IPS-18c (cell line): Measurements from ENCODE around the gene CCDC178.
"Not testable (repeated sequence)": the region's sequence is repeated elsewhere in the genome, so short reads cannot be mapped to it uniquely, and the experiment has no call there.

Experiments
- H3K4me3 ChIP-seq: 2 replicates; pipeline ENCODE4 v1.7.0; 2013; ENCODE audit warnings: low read depth, mild to moderate bottlenecking, low read length, moderate library complexity; ENCODE audit not compliant: insufficient read depth
- H3K9me3 ChIP-seq: one replicate; pipeline ENCODE4 v1.6.1; 2013; ENCODE audit warnings: mild to moderate bottlenecking, low read length, moderate library complexity; ENCODE audit not compliant: control insufficient read depth, insufficient read depth

Gene CCDC178

GRCh38 chr18:33010149-33010548 is 430.4 kb downstream of the CCDC178 start:
- Histone ChIP-seq H3K4me3 (no peak overlapping the region), H3K9me3 (no peaks in the 10 kb centered on the region)

- Histone ChIP-seq H3K4me3 (no peak overlapping the region), H3K9me3 (no peaks in the 10 kb centered on the region)
Measured at GRCh38 chr18:32998921-32999320, 441.6 kb downstream of the CCDC178 start.

- H3K4me3 ChIP-seq: no peak overlapping the region
- no peaks in the 10 kb centered on the region for H3K9me3 ChIP-seq
Measured at GRCh38 chr18:32998285-32998684, 442.2 kb downstream of the CCDC178 start.

GRCh38 chr18:32983721-32984120 is 456.8 kb downstream of the CCDC178 start:
- Histone ChIP-seq H3K4me3 (no peak overlapping the region), H3K9me3 (no peaks in the 10 kb centered on the region)

- H3K4me3 ChIP-seq: no peak overlapping the region
- no peaks in the 10 kb centered on the region for H3K9me3 ChIP-seq
Measured at GRCh38 chr18:32980896-32981295, 459.6 kb downstream of the CCDC178 start.

- no peaks in the 10 kb centered on the region for H3K9me3 ChIP-seq
- no peak overlapping the region for H3K4me3 ChIP-seq
Measured at GRCh38 chr18:32975501-32975900, 465.0 kb downstream of the CCDC178 start.

GRCh38 chr18:32975163-32975436 is 465.4 kb downstream of the CCDC178 start:
- no peak overlapping the region for H3K4me3 ChIP-seq
- H3K9me3 ChIP-seq: no peaks in the 10 kb centered on the region

- no peaks in the 10 kb centered on the region for H3K9me3 ChIP-seq
- H3K4me3 ChIP-seq: no peak overlapping the region
Measured at GRCh38 chr18:32974421-32975162, 465.9 kb downstream of the CCDC178 start.

GRCh38 chr18:32968248-32968647 is 472.3 kb downstream of the CCDC178 start:
- Histone ChIP-seq H3K9me3 (no peaks in the 10 kb centered on the region), H3K4me3 (no peak overlapping the region)

GRCh38 chr18:32966141-32966540 is 474.4 kb downstream of the CCDC178 start:
- Histone ChIP-seq H3K4me3 (no peak overlapping the region), H3K9me3 (no peaks in the 10 kb centered on the region)

- Histone ChIP-seq H3K9me3 (no peaks in the 10 kb centered on the region), H3K4me3 (no peak overlapping the region)
Measured at GRCh38 chr18:32961538-32961937, 479.0 kb downstream of the CCDC178 start.

GRCh38 chr18:32958746-32959145 is 481.8 kb downstream of the CCDC178 start:
- Histone ChIP-seq H3K9me3 (no peaks in the 10 kb centered on the region), H3K4me3 (no peak overlapping the region)

GRCh38 chr18:32956591-32957315 is 483.8 kb downstream of the CCDC178 start:
- H3K4me3 ChIP-seq: no peak overlapping the region
- H3K9me3 ChIP-seq: no peaks in the 10 kb centered on the region

- H3K9me3 ChIP-seq, H3K4me3 ChIP-seq: not testable (repeated sequence)
Measured at GRCh38 chr18:32952318-32952717, 488.2 kb downstream of the CCDC178 start.

GRCh38 chr18:32937597-32937996 is 502.9 kb downstream of the CCDC178 start:
- H3K4me3 ChIP-seq: no peak overlapping the region

GRCh38 chr18:32937066-32937465 is 503.5 kb downstream of the CCDC178 start:
- no peak overlapping the region for H3K4me3 ChIP-seq

More at GRCh38 chr18:32937597-32937996, 502.9 kb downstream of the CCDC178 start:
- no peaks in the 10 kb centered on the region for H3K9me3 ChIP-seq

GRCh38 chr18:32934201-32934600 is 506.3 kb downstream of the CCDC178 start:
- Histone ChIP-seq H3K4me3 (no peak overlapping the region), H3K9me3 (no peaks in the 10 kb centered on the region)

More at GRCh38 chr18:32937066-32937465, 503.5 kb downstream of the CCDC178 start:
- no peaks in the 10 kb centered on the region for H3K9me3 ChIP-seq

GRCh38 chr18:32930695-32931301 is 509.7 kb downstream of the CCDC178 start:
- no peak overlapping the region for H3K4me3 ChIP-seq
- no peaks in the 10 kb centered on the region for H3K9me3 ChIP-seq
